Superior temporal gyrus (tissue), 1 donor: ENCODE measurements around the gene TTK.
A peak's percentile ranks its signal among the peaks of the same experiment; 100 is the strongest.

Source experiments
- DNase-seq: peaks from one replicate; pipeline ENCODE4 v3.0.0-alpha.2; 2016; ENCODE audit errors: extremely low spot score

Gene TTK

GRCh38 chr6:80004173-80005072 lies at the start of gene TTK:
Gene TTK (plus strand): TSS chr6:80004649. CDS start chr6:80005844, 1,195 bp downstream.
- DNase-seq = peak; percentile 93

GRCh38 chr6:79954849-79955248 lies 49.6 kb upstream of the TTK start:
- DNase-seq = no peak

- DNase-seq = no peak
Observed at GRCh38 chr6:79964607-79965081, 39.8 kb upstream of the TTK start.

DNA sequence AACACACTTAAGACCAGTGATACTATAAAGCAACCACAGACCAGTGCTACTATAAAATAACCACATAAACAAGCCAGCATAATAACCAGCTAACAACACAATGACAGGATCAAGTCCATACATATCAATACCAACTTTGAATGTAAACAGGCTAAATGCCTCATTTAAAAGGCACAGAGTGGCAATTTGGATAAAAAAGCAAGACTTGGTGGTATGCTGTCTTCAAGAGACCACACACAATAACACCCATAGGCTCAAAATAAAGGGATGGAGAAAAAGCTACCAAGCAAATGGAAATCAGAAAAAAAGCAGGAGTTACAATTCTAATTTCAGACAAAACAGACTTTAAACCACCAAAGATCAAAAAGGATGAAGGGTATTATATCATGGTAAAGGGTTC lies 37.3 kb upstream of the TTK start:
- DNase-seq = no peak

DNA sequence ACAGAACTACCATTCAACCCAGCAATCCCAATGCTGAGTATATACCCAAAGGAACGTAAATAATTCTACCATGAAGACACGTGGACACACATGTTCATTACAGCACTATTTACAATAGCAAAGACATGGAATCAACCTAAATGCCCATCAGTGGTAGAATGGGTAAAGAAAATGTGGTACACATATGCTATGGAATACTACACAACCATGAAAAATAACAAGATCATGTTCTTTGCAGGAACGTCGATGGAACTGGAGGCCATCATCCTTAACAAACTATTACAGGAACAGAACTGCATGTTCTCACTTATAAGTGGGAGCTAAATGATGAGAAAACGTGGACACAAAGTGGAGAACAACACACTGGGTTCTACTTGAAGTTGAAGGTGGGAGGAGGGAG lies 34.7 kb upstream of the TTK start:
- DNase-seq = no peak

- DNase-seq = no peak
Observed at GRCh38 chr6:79971193-79971592, 33.3 kb upstream of the TTK start.

DNA sequence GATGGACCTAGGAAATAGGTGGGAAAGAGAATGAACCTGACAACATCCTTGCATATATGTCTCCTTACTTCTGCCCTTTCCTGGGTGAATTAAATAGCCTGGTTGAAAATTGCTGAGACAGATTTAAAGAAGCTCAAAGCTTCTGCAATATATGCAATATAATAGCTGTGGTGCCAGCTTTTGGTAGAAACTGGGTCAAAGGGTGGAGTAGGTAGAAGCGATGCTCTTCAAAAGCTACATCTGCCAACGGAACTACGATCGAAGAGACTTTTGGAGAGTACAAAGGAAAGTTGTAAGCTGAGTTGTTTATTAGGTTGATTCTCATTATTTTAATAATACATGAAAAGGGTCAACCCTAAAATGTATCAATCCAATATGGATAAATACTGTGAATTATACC lies 22.8 kb upstream of the TTK start:
- no peak for DNase-seq

- DNase-seq = no peak
Observed at GRCh38 chr6:79984261-79984660, 20.2 kb upstream of the TTK start.

- DNase-seq = no peak
Observed at GRCh38 chr6:79985128-79985527, 19.3 kb upstream of the TTK start.

- no peak for DNase-seq
Observed at GRCh38 chr6:79989641-79990040, 14.8 kb upstream of the TTK start.

GRCh38 chr6:79993012-79993910 lies 11.2 kb upstream of the TTK start:
- DNase-seq = no peak

- no peak for DNase-seq
Observed at GRCh38 chr6:79993911-79994309, 10.5 kb upstream of the TTK start.

DNA sequence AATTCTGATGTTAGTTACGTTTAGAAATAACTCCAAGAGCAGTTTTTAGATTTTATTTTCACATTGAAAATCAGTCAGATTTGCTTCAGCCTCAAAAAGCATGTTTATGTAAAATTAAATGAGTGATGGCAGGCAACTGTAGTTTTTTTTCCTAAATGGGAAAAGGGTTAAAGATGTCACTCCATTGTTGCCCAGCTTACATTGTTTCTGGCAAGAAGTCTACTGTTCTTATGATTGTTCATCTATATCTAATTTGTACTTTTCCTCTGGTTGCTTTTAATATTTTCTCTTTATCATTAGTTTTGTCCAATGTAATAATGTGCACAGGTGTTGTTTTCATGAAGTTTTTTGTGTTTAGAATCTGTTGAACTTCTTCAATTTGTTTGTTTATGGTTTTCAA lies 6.7 kb upstream of the TTK start:
- DNase-seq = no peak

GRCh38 chr6:80001337-80001736 lies 3.1 kb upstream of the TTK start:
- DNase-seq = no peak

- DNase-seq = no peak
Observed at GRCh38 chr6:80003826-80004172, 650 bp upstream of the TTK start.

DNA sequence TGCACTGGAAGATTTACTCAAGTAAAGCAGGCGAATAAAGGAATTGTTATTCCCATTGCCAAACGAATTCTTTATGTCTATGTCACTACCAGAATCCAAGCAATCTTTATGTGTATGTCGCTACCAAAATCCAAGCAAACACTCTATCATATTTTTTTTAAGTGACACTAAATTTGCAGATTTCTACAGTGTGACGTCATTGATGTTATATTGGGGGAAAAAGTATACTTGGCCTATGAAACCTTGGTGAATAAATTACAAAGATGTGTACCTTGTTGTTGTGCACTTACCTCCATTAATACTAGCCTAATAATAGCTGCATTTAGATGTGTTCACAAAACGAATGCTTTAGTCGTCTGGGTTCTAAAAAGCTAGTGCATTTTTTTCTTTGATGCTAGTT lies 957 bp downstream of the TTK start:
- no peak for DNase-seq

- DNase-seq = no peak
Observed at GRCh38 chr6:80006541-80006940, 2.1 kb downstream of the TTK start.

DNA sequence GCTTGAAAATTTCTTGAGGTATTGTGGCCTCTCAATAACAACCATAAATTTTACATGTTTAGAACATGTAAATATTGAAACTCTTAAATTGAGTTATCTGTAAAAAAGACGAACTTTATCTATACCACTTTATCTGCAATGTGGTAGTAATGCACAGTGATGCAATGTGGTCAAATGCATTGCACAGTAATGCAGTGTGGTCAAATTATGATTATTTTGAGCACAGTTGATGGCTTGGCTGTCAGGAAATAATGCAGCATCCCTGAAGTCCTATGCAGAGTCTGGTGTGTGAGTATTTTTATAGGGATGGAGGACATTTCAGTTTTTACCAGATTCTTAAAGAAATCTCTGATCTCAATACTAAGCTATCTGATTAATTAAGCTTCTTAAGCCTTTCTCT lies 5.1 kb downstream of the TTK start:
- no peak for DNase-seq

GRCh38 chr6:80010288-80010687 lies 5.8 kb downstream of the TTK start:
- DNase-seq = no peak

DNA sequence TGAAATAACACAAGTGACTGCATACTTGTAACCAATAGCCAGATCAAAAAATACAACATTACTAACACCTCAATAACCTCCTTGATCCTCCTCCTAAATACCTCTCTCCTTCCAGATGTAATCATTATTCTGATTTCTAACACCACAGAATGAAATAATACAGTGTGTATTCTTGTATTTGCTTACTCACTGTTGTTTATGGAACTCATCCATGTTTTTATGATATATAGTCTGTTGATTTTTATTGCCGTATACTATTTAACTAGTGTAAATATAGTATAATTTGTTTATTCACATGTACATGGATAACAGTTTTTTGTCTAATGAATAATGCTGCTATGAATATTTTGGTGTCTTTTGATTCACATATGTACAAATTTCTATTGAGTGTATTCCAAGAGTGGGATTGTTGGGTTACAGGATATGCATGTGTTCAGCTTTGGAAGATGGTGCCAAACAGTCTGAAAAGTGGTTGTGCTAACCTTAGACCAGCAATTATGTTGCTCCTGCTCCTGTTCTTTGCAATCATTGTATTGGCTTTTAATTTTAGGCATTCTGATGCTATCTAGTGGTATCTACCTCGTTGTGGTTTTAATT lies 11.5 kb downstream of the TTK start:
- no peak for DNase-seq

GRCh38 chr6:80020381-80021120 lies 16.1 kb downstream of the TTK start:
- no peak for DNase-seq

DNA sequence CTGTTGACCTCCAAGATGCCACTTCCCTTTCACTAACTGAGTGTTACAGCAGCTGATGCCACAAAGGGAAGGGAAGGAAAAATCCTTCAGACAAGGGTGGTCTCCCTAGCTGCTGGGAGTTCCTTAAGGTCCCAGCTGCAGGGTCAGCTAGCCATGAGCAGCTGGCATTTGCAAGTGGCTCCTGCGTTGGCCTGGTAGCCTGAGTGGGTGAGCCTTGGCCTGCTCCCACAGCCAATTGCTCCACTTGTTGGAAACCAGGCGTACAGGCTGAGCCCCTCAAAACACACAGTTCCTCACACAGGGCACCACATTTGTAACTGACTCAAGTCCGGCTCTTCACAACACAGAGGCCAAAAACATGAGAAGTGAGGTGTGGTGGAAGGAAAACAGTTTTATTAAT lies 16.7 kb downstream of the TTK start:
- DNase-seq = no peak
